NCI-H2107 (cell line): ENCODE results near the gene PRSS38.

Experiments
- DNase-seq: peaks from one replicate; lab custom pipeline; 2025; lab: John Stamatoyannopoulos, UW

PRSS38 gene

GRCh38 chr1:227793079-227793947, 22.2 kb upstream of the PRSS38 start:
- no peak for DNase-seq

- DNase-seq = no peak
Observed at GRCh38 chr1:227793948-227794816, 21.3 kb upstream of the PRSS38 start.

- no peak for DNase-seq
Observed at GRCh38 chr1:227794817-227795192, 20.7 kb upstream of the PRSS38 start.

- no peak for DNase-seq
Observed at GRCh38 chr1:227795732-227796131, 19.7 kb upstream of the PRSS38 start.

GRCh38 chr1:227796359-227796915, 19.0 kb upstream of the PRSS38 start:
- DNase-seq = no peak

GRCh38 chr1:227797144-227797543, 18.3 kb upstream of the PRSS38 start:
- DNase-seq = no peak

- DNase-seq = no peak
Observed at GRCh38 chr1:227797625-227798024, 17.9 kb upstream of the PRSS38 start.

GRCh38 chr1:227798078-227798802, 17.2 kb upstream of the PRSS38 start:
- DNase-seq = no peak

- no peak for DNase-seq
Observed at GRCh38 chr1:227799756-227800155, 15.7 kb upstream of the PRSS38 start.

GRCh38 chr1:227803933-227804332, 11.5 kb upstream of the PRSS38 start:
- no peak for DNase-seq

GRCh38 chr1:227805606-227806197, 9.8 kb upstream of the PRSS38 start:
- DNase-seq = no peak

GRCh38 chr1:227808566-227808965, 6.9 kb upstream of the PRSS38 start:
- no peak for DNase-seq

- DNase-seq = no peak
Observed at GRCh38 chr1:227809026-227809425, 6.4 kb upstream of the PRSS38 start.

- no peak for DNase-seq
Observed at GRCh38 chr1:227813962-227814361, 1.5 kb upstream of the PRSS38 start.

- DNase-seq = no peak
Observed at GRCh38 chr1:227816750-227817446, 1.4 kb downstream of the PRSS38 start.

GRCh38 chr1:227823537-227823936, 8.1 kb downstream of the PRSS38 start:
- DNase-seq = no peak

- no peak for DNase-seq
Observed at GRCh38 chr1:227824204-227824603, 8.7 kb downstream of the PRSS38 start.

GRCh38 chr1:227828786-227829185, 13.3 kb downstream of the PRSS38 start:
- DNase-seq = no peak

- no peak for DNase-seq
Observed at GRCh38 chr1:227838181-227838580, 22.7 kb downstream of the PRSS38 start.

GRCh38 chr1:227841096-227841495, 25.6 kb downstream of the PRSS38 start:
- no peak for DNase-seq
